Measurements from ENCODE around the gene PNPO.
A peak's percentile ranks its signal among the peaks of the same experiment; 100 is the strongest.

PNPO gene

GRCh38 chr17:47990962-47991731, 49.8 kb downstream of the PNPO start:
- peak; percentile 27 for DNase-seq (ENCODE audit: low read depth)
- H3K4me3 ChIP-seq (ENCODE audit: low read depth, low read length) = no peak overlapping the region
- TF ChIP-seq CTCF (conservative IDR thresholded peaks at IDR 0.05; ENCODE audit: low read depth, low read length) = no peak

GRCh38 chr17:47992216-47992615, 50.8 kb downstream of the PNPO start:
- no peak for DNase-seq (ENCODE audit: low read depth)
- H3K4me3 ChIP-seq (ENCODE audit: low read depth, low read length) = no peak overlapping the region
- no peak for TF ChIP-seq CTCF (conservative IDR thresholded peaks at IDR 0.05; ENCODE audit: low read depth, low read length)

GRCh38 chr17:47993031-47993564, 51.7 kb downstream of the PNPO start:
- TF ChIP-seq CTCF (conservative IDR thresholded peaks at IDR 0.05; ENCODE audit: low read depth, low read length) = no peak
- H3K4me3 ChIP-seq (ENCODE audit: low read depth, low read length) = no peak overlapping the region
- DNase-seq (ENCODE audit: low read depth) = no peak

GRCh38 chr17:47993964-47994363, 52.6 kb downstream of the PNPO start:
- H3K4me3 ChIP-seq (ENCODE audit: low read depth, low read length) = no peak overlapping the region
- TF ChIP-seq CTCF (conservative IDR thresholded peaks at IDR 0.05; ENCODE audit: low read depth, low read length) = no peak

GRCh38 chr17:47994724-47995123, 53.4 kb downstream of the PNPO start:
- no peak for DNase-seq (ENCODE audit: low read depth)
- no peak overlapping the region for H3K4me3 ChIP-seq (ENCODE audit: low read depth, low read length)
- TF ChIP-seq CTCF (conservative IDR thresholded peaks at IDR 0.05; ENCODE audit: low read depth, low read length) = no peak

More at GRCh38 chr17:47993964-47994363, 52.6 kb downstream of the PNPO start:
- DNase-seq (ENCODE audit: low read depth) = no peak

- no peak for TF ChIP-seq CTCF (conservative IDR thresholded peaks at IDR 0.05; ENCODE audit: low read depth, low read length)
- no peak overlapping the region for H3K4me3 ChIP-seq (ENCODE audit: low read depth, low read length)
- DNase-seq (ENCODE audit: low read depth) = no peak
These were observed 54.0 kb downstream of the PNPO start for GRCh38 chr17:47995241-47995935.

All from choroid plexus epithelial cell (primary cell).